Kasumi-1 (cell line): ENCODE results near the gene DAO.
"Not testable (repeated sequence)": the region's sequence is repeated elsewhere in the genome, so short reads cannot be mapped to it uniquely, and the experiment has no call there.

Experiments
- DNase-seq, 2 experiments: peaks; one replicate each; lab custom pipeline; 2025; lab: John Stamatoyannopoulos, UW

Gene DAO

GRCh38 chr12:108850854-108851573 lies 28.9 kb upstream of the DAO start:
- no peak for DNase-seq

- DNase-seq: no peak
Observed at GRCh38 chr12:108852674-108853309, 27.1 kb upstream of the DAO start.

GRCh38 chr12:108853426-108853825 lies 26.5 kb upstream of the DAO start:
- DNase-seq: no peak

- DNase-seq: no peak
Observed at GRCh38 chr12:108853981-108854446, 25.9 kb upstream of the DAO start.

GRCh38 chr12:108854451-108855283 lies 25.2 kb upstream of the DAO start:
- no peak for DNase-seq

GRCh38 chr12:108855284-108856169 lies 24.4 kb upstream of the DAO start:
- DNase-seq: peak; percentile 86 to 88

GRCh38 chr12:108856170-108856427 lies 23.8 kb upstream of the DAO start:
- no peak for DNase-seq

- DNase-seq: peak in 1 of 2 experiments; percentile 50
Observed at GRCh38 chr12:108856428-108857157, 23.3 kb upstream of the DAO start.

GRCh38 chr12:108857158-108857407 lies 22.8 kb upstream of the DAO start:
- DNase-seq: no peak

- DNase-seq: no peak
Observed at GRCh38 chr12:108858311-108859074, 21.4 kb upstream of the DAO start.

- DNase-seq: not testable (repeated sequence)
Observed at GRCh38 chr12:108859141-108859922, 20.6 kb upstream of the DAO start.

GRCh38 chr12:108859923-108860291 lies 20.0 kb upstream of the DAO start:
- DNase-seq: no peak

GRCh38 chr12:108860443-108860842 lies 19.4 kb upstream of the DAO start:
- DNase-seq: peak in 1 of 2 experiments; percentile 23

GRCh38 chr12:108861878-108862587 lies 17.9 kb upstream of the DAO start:
- peak; percentile 69 to 81 for DNase-seq

GRCh38 chr12:108862588-108862959 lies 17.3 kb upstream of the DAO start:
- no peak for DNase-seq

- no peak for DNase-seq
Observed at GRCh38 chr12:108865169-108865568, 14.7 kb upstream of the DAO start.

GRCh38 chr12:108866083-108866482 lies 13.8 kb upstream of the DAO start:
- DNase-seq: not testable (repeated sequence)

GRCh38 chr12:108868781-108869180 lies 11.1 kb upstream of the DAO start:
- no peak for DNase-seq

GRCh38 chr12:108875280-108875679 lies 4.6 kb upstream of the DAO start:
- no peak for DNase-seq
